Peyer's patch (tissue), 4 donors: ENCODE measurements around the gene NEU2.

Experiments
- CTCF ChIP-seq, 6 experiments: fragments of 450-650 bp in 4 of 6; fragments of 200-600 bp in 2 of 6; sonication (generic) in 1 of 6; IDR thresholded peaks; one replicate each; pipeline ENCODE4 v1.5.1; 2017 to 2019; ENCODE audit warnings: antibody characterized with exemption in 6 of 6, mild to moderate bottlenecking in 3 of 6, moderate library complexity in 1 of 6
- POLR2A ChIP-seq, 2 donors: fragments of 450-650 bp; IDR thresholded peaks; one replicate each; pipeline ENCODE4 v1.5.1; 2017; ENCODE audit warnings: antibody characterized with exemption in 2 of 2, mild to moderate bottlenecking in 2 of 2, moderate library complexity in 2 of 2

- TF ChIP-seq CTCF (IDR thresholded peaks at IDR 0.05) (no peak), POLR2A (IDR thresholded peaks at IDR 0.05) (no peak)
Observed at GRCh38 chr2:233048569-233049193, 16.2 kb downstream of the NEU2 start.
